GM12874 (cell line): ENCODE data around the gene OR5B17.

ENCODE experiments used
- CTCF ChIP-seq: IDR thresholded peaks from 2 replicates; pipeline ENCODE4 v1.5.1; 2011; ENCODE audit warnings: low read depth, mild to moderate bottlenecking, control low read depth, low read length, moderate library complexity; ENCODE audit not compliant: insufficient read depth

The OR5B17 gene

GRCh38 chr11:58354727-58355126 lies 4.1 kb downstream of the OR5B17 start:
- TF ChIP-seq CTCF: no peak

GRCh38 chr11:58345204-58345603 lies 13.7 kb downstream of the OR5B17 start:
- no peak for TF ChIP-seq CTCF

GRCh38 chr11:58334708-58335107 lies 24.2 kb downstream of the OR5B17 start:
- TF ChIP-seq CTCF: no peak

- TF ChIP-seq CTCF: no peak
These were observed 28.0 kb downstream of the OR5B17 start for GRCh38 chr11:58330861-58331260.

GRCh38 chr11:58318532-58318931 lies 40.3 kb downstream of the OR5B17 start:
- no peak for TF ChIP-seq CTCF

GRCh38 chr11:58316142-58316541 lies 42.7 kb downstream of the OR5B17 start:
- TF ChIP-seq CTCF: no peak
